GM21528 (cell line): ENCODE data around the gene CEP44.
A peak's percentile ranks its signal among the peaks of the same experiment; 100 is the strongest.
"Not testable (repeated sequence)": the region's sequence is repeated elsewhere in the genome, so short reads cannot be mapped to it uniquely, and the experiment has no call there.

Experiments
- ATAC-seq: cut with Tn5 transposase; IDR thresholded peaks from one replicate; pipeline ENCODE4 v1.9.1; 2021; ENCODE audit warnings: mild to moderate bottlenecking, moderate library complexity; ENCODE audit not compliant: unreplicated experiment, low FRiP score

CEP44 gene

DNA sequence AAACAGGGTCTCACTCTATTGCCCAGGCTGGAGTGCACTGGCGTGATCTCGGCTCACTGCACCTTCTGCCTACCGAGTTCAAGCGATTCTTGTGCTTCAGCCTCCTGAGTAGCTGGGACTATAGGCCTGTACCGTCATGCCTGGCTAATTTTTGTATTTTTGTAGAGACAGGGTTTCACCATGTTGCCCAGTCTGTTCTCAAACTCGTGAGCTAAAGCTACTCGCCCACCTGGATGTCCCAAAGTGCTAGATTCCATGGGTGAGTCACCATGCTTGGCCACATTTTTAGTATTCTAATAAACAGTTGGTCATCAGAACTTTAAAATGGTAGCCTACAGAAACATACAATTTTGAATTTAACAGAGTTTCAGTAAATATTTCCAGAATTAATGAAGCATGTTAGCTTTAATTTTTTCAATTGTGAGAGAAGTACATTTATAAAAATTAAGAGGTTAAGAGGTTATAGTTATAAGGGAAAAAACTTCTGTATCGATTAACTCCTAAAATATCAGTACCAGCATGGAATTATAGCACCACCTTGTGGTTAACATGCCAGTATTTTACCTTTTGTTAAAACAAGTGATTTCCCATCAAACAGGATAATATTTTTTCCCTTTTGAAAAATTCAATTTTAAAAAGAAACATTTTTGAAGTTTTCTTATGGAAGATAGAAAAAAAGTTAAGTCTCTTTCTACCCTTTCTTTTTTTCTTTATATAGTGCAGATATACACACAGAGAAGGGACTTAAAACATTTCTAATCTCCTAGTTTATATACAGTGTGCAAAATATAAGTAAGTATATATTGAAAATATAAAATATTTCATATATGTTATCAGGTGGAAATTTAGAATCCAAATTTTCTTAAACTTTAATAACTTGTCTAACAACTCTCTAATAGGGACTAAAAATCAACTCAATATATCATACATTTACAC, 35.4 kb downstream of the CEP44 start:
- no peak for ATAC-seq

DNA sequence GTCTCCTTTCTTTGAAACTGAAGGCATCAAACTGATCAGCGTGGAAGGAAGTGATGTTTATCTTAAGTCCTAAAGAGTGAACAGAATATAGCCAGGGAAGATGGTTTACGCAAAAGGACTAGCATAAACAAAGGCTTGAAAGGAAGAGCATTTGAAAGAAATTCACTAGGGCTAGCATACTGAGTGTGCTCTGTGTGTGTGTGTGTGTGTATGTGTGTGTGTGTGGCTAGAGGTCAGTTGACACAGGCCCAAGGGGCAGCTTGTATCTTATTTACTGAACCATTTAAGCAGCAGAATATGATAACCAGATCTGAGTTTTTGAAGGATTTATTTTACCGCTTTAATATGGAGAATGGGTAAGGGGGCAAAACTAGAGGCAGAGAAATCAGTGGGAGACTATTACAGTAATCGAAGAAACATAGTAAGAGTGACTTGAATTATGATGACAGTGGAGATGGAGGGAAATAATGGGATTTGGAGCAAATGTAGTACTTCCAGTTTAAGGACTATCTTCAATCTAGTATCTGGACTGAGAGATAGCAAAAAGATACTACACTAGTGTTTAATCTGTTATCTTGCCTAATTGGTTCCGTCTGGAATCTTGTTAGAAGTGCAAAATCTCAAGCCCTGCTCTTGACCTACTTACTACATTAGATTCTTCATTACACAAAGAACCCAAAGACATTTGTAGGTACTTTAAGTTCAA, 36.9 kb downstream of the CEP44 start:
- ATAC-seq = no peak

DNA sequence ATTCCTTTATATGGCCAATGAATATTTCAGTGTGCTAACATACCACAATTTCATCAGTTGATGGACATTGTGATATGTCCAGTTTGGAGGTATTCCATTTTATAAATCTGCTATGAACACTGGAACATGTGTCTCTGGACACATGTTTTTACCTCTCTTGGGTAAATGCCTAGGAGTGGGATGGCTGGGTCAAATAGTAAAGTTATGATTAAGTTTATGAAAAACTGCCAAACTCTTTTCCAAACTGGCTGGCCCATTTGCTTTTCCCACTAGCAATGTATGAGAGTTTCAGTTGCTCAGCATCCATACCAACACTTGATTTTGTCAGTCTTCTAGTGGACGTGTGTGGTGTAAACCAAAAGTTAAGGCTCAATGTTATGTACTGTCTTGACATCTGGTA, 40.5 kb downstream of the CEP44 start:
- ATAC-seq = no peak

DNA sequence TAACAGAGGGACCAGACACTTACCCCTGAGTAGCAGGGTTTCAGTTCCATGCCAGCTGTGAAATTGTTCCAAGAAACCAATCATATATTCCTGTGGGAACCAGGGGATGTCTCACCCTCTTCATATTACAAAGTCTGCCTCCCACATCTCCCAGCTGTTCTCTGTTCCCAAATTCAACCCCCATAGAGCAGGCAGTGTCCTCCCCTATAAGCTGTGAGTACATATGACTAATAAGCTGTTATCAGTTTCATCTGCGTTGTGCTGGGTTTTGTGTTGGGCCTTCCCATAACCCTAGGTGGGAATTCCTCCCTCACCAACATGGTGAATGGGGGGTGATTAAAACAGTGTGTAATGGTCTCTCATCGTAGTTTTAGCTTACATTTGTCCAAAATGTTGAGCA, 41.0 kb downstream of the CEP44 start:
- no peak for ATAC-seq

DNA sequence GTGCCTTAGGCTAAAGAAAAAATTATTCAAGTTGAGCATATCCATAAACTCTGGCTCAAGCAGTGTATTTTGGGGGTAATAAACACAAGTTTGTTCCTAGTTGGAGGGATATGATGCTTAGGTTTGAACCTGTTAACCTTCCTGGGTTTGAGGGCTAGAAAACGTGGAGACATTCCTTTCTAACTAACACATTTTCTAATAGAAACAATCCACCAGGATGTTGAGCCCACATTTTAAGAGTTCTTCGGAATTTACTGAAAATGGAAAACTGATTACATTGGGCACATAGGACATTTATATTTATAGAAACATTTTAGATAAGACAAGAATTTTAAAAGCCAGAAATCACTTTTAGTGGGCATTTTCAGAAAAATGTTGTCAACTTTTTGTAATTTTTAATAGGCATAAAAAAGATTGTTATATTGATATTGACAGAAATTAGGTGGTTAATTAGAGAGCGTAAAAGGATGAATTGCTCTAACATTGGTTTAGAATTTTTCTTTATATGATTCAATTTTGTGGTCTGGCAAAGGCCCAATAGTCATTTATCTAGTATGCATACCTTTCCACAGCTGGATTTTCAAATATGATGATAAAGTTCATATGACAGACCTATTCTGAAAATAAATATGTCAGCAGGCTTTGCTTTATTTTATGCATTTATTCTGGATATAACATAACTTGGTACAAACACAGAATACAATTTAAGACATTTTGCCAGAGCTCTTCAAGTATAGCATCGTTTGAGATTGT, 49.2 kb downstream of the CEP44 start:
- no peak for ATAC-seq

DNA sequence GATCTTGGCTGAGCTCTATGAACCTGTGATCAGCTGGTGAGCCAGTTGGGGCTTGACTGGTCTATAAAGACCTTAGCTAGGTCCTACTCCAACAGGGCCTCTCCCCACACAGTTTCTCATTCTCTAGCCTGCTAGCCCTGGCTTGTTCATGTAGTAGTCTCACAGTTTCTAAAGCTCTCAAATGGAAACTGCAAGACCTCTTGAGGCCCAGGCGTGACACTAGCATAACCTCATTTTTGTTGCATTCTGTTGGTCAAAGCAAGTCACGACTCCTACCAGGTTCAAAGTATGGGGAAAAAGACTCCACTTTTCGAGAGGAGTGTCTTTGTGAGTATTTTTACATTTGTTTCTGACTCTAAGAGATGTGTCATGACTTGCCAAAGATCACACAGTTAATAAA, 50.9 kb downstream of the CEP44 start:
- ATAC-seq = peak; percentile 95

DNA sequence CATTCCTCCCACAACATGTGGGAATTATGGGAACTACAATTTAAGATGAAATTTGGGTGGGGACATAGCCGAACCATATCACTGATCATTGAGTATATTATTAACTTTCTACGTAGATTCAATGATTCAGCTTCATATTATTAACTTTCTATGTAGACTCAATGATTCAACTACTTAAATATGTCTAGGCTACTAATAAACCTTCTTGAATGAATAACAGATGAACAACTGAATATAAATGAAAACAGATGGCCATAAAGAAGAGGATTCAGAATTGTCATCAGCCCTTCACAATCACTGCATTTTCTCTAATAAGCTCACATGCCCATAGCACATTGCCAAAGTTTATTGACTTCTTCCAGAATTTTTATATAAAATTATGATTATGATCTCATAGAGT, 57.0 kb downstream of the CEP44 start:
- no peak for ATAC-seq

DNA sequence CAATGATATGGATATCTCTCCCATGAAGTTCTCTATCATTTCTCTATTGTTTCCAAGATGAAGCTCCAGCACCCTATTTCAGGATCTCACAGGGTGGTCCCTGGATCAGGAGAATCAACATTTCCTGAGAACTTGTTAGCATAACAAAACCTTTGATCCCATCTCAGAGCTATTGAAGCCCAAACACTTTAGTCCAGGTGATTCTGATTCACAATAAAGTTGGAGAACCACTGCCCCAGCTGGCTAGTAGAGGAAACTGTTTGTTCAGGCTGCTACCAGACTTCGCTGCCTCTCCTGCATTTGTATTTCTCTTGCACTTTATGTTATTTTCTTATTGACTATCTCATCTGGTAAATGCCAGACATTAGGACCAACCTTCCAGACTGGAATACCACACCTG, 65.4 kb downstream of the CEP44 start:
- ATAC-seq = no peak

DNA sequence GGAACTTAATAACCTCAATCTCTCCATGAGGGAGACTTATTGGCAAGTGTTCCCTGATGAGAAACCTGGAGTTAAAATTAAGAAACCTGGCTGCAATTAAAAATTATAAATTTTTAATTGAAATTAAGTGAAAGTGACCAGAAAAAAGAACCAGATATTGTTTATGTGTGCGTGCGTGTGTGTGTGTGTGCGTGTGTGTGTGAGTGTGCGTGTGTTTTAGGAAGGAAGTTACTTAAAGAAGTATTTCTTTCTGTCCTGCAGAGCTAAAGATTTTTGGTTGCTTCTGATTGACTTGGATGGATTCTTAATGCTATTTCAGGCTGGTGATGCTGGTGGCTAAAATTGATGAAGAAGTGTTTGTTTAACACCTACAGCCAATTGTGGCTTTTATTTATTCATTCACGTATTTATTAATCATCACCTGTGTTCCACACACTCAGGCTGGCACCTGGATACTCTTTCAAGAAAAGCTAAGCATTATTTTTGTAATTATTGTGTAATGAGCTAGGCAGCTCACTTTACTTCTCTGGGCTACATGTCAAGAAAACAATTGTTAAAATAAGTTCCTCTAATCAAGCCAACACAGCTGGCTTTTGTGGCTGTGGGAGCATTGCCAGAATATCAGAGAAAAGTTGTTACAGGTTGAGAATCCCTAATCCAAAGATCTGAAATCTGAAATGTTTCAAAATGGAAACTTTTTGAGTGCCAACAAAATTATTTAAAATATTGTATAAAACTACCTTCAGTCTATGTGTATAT, 68.5 kb downstream of the CEP44 start:
- no peak for ATAC-seq

DNA sequence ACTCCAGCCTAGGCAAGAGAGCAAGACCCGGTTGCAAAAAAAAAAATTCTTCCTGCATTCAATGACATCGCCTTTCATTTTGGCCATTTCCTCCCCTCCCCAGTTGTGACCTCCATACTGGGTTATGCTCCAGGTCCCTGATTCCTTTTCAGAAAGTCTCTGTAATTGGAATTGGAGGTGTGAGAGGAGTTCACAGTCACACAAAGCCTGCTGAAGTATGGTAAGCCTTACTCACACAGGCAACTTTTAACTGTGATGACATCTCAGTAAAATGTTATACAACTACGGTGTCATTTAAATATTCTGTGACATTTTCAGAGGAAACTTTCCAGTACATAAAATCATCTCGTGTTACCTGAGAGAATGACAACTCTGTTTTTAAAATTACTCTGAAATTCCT, 73.6 kb downstream of the CEP44 start:
- ATAC-seq = no peak

DNA sequence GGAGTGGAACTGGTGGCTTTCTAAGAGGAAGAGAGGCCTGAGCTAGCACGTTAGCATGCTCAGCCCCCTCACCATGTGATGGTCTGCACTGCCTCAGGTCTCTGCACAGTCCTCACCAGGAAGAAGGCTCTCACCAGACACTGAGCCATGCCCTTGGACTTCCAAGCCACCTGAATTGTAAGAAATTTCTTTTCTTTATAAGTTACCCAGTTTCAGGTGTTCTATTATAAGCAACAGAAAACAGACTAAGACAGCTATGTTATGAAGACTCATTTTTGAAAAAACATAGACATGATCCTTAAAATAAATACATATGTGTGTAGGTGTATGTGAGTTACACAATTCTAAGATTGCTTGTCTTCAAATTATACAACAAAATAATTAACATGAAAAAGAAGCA, 74.7 kb downstream of the CEP44 start:
- ATAC-seq = peak; percentile 57

DNA sequence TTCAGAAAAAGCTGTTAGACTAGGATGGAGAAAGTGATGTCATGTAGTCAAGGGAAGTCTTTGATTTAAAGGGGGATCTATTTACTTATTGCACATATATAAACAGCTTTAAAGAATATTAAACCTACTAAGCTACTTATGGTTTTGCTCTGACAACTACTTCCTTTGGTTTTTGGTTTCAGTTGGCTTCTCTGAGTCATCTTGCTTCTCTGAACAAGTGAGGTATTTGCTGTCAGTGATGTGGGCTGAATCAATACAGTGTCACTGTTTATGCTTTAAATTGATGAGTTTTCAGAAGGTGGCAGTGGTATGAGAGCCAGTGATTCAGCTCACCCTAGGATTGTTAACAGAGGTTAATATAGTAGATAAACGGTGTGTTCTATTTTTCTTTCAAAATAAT, 75.1 kb downstream of the CEP44 start:
- ATAC-seq = peak; percentile 99

DNA sequence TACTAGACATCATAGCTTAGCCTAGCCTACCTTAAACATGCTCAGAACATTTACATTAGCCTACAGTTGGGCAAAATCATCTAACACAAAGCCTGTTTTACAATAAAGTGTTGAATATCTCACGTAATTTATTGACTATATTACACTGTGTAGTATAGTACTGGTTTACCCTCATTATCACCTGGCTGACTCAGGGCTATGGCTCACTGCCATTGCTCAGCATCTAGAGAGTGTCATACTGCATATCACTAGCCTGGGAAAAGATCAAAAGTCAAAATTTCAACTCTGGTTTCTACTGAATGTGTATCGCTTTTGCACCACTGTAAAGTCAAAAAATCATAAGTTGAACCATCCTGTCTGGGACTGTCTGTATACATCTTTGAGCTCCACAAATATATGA, 78.6 kb downstream of the CEP44 start:
- no peak for ATAC-seq

DNA sequence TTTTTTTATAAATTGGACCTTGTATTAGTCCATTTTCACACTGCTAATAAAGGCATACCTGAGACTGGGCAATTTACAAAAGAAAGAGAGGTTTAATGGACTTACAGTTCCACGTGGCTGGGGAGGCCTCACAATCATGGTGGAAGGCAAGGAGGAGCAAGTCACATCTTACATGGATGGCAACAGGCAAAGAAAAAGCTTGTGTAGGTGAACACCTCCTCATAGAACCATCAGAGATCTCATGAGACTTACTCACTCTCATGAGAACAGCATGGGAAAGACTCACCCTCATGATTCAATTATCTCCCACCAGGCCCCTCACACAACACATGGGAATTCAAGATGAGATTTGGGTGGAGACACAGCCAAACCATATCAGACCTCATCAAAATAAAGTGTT, 80.1 kb downstream of the CEP44 start:
- not testable (repeated sequence) for ATAC-seq

DNA sequence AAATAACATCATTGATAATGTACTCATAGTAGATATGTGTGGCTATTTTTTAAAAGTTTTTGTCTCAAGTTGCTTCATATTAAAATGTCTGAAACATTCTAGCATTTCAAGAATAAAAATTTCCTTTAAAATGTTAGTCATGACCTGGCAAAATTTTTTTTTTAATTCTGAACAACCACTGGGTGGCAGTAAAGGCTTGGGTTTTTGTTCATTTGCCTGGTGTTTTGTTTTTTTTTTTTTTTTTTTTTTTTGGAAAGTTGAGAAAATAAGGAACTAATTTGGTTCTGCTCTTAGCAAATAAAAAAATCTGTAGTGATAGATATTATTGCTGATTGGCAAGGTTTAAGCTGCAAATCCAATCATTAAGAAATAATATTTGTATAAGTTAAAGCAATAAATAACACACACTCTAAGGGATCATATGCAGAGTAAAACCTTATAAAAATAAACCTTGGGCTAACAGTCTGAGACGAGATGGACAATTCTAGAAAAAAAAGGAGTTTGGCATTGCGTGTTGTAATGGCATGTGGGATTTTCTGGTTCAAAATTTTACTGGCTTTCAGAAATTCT, 81.4 kb downstream of the CEP44 start:
- ATAC-seq = no peak

DNA sequence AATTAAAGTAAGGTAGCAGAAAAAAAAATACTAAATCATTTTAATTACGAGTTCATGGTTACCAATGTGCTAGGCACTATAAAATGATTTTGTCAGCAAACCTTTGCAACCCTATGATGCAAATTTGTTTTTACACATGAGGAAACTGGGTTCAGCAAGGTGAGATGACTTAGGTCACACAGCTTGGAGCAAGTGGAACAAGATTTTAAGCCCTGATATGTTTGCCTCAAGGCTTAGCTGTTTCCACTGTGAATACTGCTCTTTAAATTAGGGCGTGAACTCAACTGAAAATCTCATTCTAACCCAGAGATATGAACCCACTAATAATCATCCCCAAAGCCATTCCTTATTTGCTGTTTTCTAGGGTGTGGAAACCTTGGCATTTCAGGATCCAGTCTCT, 86.3 kb downstream of the CEP44 start:
- ATAC-seq = no peak

DNA sequence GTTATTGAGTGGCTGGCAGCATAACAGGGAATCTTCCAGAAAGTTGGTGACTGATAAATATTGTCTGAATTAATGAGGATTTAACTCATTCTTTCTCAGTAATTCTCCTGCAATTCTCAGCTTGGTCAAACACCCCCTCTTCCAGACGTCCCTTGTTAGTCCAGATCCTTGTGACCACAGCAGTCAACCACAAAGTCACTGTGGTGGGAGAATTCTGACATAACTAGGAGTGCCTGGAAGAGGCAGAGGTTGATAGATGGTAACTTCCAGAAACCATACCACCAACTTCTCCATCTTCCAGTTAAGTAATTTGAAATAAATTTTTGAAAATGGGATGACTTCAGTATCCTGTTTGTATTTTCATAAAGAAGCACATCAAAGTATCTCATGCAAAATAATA, 90.1 kb downstream of the CEP44 start:
- ATAC-seq = no peak

DNA sequence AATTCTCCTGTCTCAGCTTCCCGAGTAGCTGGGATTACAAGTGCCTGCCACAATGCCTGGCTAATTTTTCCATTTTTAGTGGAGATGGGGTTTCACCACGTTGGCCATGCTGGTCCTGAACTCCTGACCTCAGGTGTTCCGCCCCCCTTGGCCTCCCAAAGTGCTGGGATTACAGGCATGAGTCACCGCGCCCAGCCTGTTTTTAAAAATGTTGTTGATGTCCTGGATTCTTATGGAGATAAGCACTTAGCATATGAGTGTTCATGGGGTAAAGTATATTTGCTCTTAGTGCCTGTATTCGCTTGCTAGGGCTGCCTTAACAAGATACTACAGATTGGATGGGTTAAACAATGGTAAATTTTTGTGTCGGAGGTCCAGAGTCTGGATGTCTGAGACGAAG, 91.7 kb downstream of the CEP44 start:
- ATAC-seq = no peak

DNA sequence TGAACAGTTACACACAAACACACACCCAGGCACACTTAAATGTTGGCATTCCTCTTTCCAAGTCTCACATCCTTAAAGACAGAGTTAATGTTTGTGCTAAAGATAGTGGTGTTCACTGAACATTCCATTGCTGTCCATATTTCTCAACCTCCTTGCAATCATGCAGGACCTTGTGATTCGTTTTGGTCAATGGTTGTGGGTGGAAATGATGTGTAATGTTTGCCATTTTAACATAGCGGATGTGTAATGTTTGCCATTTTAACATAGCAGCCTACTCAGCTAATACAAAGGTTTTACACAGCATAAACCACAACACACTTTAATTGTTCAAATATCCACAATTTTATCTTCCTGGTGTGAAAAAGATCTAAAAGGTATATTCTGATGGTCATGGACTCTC, 93.9 kb downstream of the CEP44 start:
- ATAC-seq = no peak

DNA sequence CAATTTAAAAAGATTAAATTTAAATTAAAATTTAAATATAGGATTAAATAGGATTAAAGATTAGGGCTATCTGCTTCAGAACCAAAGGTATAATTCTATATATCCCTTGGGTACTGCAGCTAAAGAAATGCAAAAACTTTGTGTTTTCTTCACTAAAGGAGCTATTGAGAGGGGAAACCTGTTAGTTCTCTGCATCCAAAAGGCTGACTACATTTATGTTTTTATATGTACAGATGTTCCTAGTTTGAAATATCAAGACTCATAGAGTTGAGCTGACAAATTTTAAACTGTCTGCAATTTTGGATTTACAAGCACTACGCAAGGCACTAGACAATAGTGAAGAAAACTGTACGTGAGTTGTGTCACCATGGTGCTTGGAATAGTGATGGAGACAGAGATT, 95.2 kb downstream of the CEP44 start:
- ATAC-seq = no peak
